ENCODE results near the gene CRACR2A. TPM values are rescaled to one million over a fixed set of nuclear protein-coding genes. Genes with fewer than 3 reads are reported as not detected.

Gene CRACR2A
- total and polyA plus RNA-seq, 2 of the 13 experiments (the other 11 are each of a cell fraction or from before 2014, with no cell fraction given) = 0.09 to 0.20 TPM

- TF ChIP-seq ARID5B (CRISPR knock-in tag; IDR thresholded peaks at IDR 0.05) = no peak
- no peak for TF ChIP-seq TAF1 (CRISPR knock-in tag; IDR thresholded peaks at IDR 0.05)
- no peak for TF ChIP-seq ZNF691 (CRISPR knock-in tag; IDR thresholded peaks at IDR 0.05; ENCODE audit: borderline replicate concordance, low read depth)
- no peak for TF ChIP-seq ZNF362 (CRISPR knock-in tag; IDR thresholded peaks at IDR 0.05; ENCODE audit: borderline replicate concordance)
Measured at GRCh38 chr12:3572560-3572959, 180.3 kb downstream of the CRACR2A start (continued).

- Histone ChIP-seq H3K9ac (ENCODE audit: insufficient read depth, low read depth, low read length) (no peak overlapping the region), H3K9me3 (ENCODE audit: low read length) (no peaks in the 10 kb centered on the region), H3K4me1 (ENCODE audit: insufficient read depth, low read length) (no peaks in the 10 kb centered on the region), H4K20me1 (ENCODE audit: insufficient read depth, low read length) (no peaks in the 10 kb centered on the region), H3K27me3 (ENCODE audit: control insufficient read depth in 1 of 2, insufficient read depth in 2 of 2, low read length in 2 of 2) (peaks cover 0 to 9% of the 10 kb centered on the region in 2 experiments; a peak in 3 of 5 replicates), H3K4me3 (replicated peaks in 1 of 3; ENCODE audit: insufficient read depth in 1 of 3, low read depth in 2 of 3, low read length in 3 of 3) (no peak overlapping the region), H3K4me2 (ENCODE audit: low read depth, low read length) (no peak overlapping the region), H3K36me3 (replicated peaks in 1 of 2; ENCODE audit: control insufficient read depth in 1 of 2, insufficient read depth in 2 of 2, low read length in 2 of 2) (no peaks in the 10 kb centered on the region), H2AFZ (ENCODE audit: low read length) (no peak overlapping the region), H3K27ac (ENCODE audit: extremely low read length, insufficient read depth, low read length) (no peak overlapping the region), H3K79me2 (ENCODE audit: insufficient read depth, low read length) (no peaks in the 10 kb centered on the region)
- no peak for DNase-seq (ENCODE audit: low spot score)
- ChIA-PET CTCF (ENCODE audit: low intra/inter-chr PET ratio, low total read pairs) (no interaction called here), POLR2A (no interaction called here)
- TF ChIP-seq ARNT2 (CRISPR knock-in tag; IDR thresholded peaks at IDR 0.05; ENCODE audit: low read depth) (no peak), ZNF878 (CRISPR knock-in tag; IDR thresholded peaks at IDR 0.05) (no peak), TCF12 (IDR thresholded peaks at IDR 0.05) (no peak), TCF12 (CRISPR knock-in tag; IDR thresholded peaks at IDR 0.05) (no peak), CREB1 (IDR thresholded peaks at IDR 0.05) (no peak), CREB1 (CRISPR knock-in tag; IDR thresholded peaks at IDR 0.05) (no peak), SP5 (CRISPR knock-in tag; IDR thresholded peaks at IDR 0.05; ENCODE audit: borderline replicate concordance, low read depth) (no peak), MLLT10 (CRISPR knock-in tag; IDR thresholded peaks at IDR 0.05) (no peak), HOMEZ (CRISPR knock-in tag; IDR thresholded peaks at IDR 0.05; ENCODE audit: low read depth) (no peak), ZNF460 (CRISPR knock-in tag; IDR thresholded peaks at IDR 0.05; ENCODE audit: borderline replicate concordance) (no peak), REXO4 (CRISPR knock-in tag; IDR thresholded peaks at IDR 0.05; ENCODE audit: borderline replicate concordance) (no peak), ZNF143 (CRISPR knock-in tag; IDR thresholded peaks at IDR 0.05) (no peak), STAT5B (CRISPR knock-in tag; IDR thresholded peaks at IDR 0.05) (no peak), ZBTB7B (CRISPR knock-in tag; IDR thresholded peaks at IDR 0.05) (no peak)
- BruUV-seq (replicated peaks) = no TSS peak
- intact Hi-C loops (cut with micrococcal nuclease; ENCODE audit: unreplicated experiment) (no loop called here), in situ Hi-C loops (cut with HindIII; ENCODE audit: extremely low pct_ligation_motif_present, low pct_unique_long_range_greater_than_20kb) (no loop called here)
- no peak for FAIRE-seq
- no peak for ATAC-seq
Measured at GRCh38 chr12:3571724-3572123, 181.2 kb downstream of the CRACR2A start.

Measured in HepG2 (cell line).